Measurements from ENCODE around the gene ACAA2. TPM values are rescaled to one million over a fixed set of nuclear protein-coding genes. Genes with fewer than 3 reads are reported as not detected.

Gene ACAA2, protein sequence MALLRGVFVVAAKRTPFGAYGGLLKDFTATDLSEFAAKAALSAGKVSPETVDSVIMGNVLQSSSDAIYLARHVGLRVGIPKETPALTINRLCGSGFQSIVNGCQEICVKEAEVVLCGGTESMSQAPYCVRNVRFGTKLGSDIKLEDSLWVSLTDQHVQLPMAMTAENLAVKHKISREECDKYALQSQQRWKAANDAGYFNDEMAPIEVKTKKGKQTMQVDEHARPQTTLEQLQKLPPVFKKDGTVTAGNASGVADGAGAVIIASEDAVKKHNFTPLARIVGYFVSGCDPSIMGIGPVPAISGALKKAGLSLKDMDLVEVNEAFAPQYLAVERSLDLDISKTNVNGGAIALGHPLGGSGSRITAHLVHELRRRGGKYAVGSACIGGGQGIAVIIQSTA
- total RNA-seq = 74.5 and 75.3 TPM in 2 replicates

GRCh38 chr18:49813319-49814146 is at the start of gene ACAA2:
Gene ACAA2 (minus strand): TSS chr18:49813533. CDS start chr18:49813484, 49 bp downstream.

Measured in smooth muscle cell of bladder (primary cell).